Measurements from ENCODE around the gene MREG.

DNA sequence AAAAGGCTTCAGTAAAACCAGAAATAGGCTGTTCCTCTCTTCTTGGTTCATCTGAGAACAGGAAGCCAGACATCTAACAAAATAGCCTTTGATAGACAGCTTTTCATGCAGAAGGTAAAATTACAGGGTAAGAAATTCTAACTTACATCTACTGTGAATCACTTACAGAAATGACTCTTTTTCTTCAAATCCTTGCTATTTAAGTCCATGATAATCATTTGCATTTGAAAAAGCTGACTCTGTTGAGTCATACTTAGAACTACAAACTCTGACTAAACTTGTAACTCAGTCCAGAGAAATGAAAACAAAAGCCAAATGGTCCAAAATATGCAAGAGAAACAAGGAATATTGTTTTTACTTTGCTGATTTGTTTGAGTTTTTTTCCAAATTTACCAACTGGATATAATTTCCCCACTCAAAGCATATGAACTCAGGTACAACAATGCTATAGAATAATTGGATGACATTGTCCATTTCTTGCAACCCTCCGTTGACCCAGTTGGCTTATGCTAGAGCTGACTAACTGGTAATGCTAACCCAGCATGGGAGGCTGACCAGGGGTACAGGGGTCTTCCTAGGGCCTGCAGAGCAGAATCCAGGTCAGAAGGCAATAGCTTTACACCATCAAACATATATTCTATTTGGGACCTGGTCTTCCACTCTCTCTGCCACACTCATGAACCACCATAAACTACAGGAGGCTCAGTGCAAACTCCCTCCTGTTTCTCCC lies 18.8 kb upstream of the MREG start:
- TF ChIP-seq POLR2AphosphoS5 (IDR thresholded peaks at IDR 0.05; ENCODE audit: low read depth, low read length) = no peak
- TF ChIP-seq, protein P1, sequence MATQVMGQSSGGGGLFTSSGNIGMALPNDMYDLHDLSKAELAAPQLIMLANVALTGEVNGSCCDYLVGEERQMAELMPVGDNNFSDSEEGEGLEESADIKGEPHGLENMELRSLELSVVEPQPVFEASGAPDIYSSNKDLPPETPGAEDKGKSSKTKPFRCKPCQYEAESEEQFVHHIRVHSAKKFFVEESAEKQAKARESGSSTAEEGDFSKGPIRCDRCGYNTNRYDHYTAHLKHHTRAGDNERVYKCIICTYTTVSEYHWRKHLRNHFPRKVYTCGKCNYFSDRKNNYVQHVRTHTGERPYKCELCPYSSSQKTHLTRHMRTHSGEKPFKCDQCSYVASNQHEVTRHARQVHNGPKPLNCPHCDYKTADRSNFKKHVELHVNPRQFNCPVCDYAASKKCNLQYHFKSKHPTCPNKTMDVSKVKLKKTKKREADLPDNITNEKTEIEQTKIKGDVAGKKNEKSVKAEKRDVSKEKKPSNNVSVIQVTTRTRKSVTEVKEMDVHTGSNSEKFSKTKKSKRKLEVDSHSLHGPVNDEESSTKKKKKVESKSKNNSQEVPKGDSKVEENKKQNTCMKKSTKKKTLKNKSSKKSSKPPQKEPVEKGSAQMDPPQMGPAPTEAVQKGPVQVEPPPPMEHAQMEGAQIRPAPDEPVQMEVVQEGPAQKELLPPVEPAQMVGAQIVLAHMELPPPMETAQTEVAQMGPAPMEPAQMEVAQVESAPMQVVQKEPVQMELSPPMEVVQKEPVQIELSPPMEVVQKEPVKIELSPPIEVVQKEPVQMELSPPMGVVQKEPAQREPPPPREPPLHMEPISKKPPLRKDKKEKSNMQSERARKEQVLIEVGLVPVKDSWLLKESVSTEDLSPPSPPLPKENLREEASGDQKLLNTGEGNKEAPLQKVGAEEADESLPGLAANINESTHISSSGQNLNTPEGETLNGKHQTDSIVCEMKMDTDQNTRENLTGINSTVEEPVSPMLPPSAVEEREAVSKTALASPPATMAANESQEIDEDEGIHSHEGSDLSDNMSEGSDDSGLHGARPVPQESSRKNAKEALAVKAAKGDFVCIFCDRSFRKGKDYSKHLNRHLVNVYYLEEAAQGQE (IDR thresholded peaks at IDR 0.05; ENCODE audit: insufficient read depth in 1 of 2, low read depth in 2 of 2, low read length in 2 of 2) = no peak

All from PFSK-1 (cell line).